ENCODE data around the gene OR2F2. TPM values are rescaled to one million over a fixed set of nuclear protein-coding genes. Genes with fewer than 3 reads are reported as not detected.

Gene OR2F2
- total RNA-seq, 4 donors from 2014 or later = not detected

DNA sequence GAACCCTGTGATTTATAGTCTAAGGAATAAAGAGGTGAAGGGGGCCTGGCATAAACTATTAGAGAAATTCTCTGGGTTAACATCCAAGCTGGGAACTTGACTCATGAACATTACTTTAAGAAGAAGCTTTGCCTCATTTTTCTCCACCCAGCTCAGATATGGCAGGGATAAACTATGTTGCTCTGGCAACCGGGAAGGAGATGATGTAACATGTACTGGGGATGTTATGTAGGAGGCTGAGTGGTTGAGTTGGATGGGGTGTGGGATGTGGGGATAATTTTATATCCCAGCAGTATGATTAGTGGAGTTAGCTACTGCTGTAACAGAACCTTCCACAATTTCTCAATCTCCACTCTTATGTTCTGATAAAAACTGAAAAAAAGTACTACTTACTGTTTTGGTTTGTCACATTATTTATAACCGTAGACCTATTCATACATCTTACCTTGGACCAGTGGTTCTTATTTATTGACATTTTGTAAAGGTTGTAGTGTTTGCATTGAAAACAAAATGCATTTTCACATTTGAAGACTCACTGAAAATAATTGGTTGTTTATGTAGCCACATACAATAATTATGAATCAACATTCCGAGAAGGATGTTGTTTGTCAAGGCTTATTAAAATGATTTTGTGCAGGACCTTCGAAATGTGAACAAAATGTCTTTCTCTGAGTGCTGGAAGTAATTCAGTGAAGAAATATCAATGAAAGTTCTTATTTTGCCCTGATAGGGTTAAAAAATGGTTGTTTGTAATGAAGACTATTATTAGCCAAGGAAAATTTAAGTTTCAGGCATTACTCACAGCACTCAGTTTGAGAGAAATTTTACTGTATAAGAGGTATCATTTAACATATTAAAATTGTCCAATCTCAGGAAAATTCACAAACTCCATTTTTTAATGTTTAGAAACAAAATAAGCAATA is 1.3 kb downstream of the OR2F2 start:
- Histone ChIP-seq H3K27ac (no peak overlapping the region), H3K4me3 (no peak overlapping the region), H3K9me3 (peaks cover 0 to 18% (median 0%) of the 10 kb centered on the region in 4 donors), H3K27me3 (no peaks in the 10 kb centered on the region), H3K4me1 (no peaks in the 10 kb centered on the region), H3K36me3 (no peaks in the 10 kb centered on the region)
- WGBS, 2 donors = 73 to 76% methylated on average over 4 of the region's 4 CpGs
- no peak for DNase-seq (ENCODE audit: low spot score in 2 of 2)
- TF ChIP-seq, protein P1, sequence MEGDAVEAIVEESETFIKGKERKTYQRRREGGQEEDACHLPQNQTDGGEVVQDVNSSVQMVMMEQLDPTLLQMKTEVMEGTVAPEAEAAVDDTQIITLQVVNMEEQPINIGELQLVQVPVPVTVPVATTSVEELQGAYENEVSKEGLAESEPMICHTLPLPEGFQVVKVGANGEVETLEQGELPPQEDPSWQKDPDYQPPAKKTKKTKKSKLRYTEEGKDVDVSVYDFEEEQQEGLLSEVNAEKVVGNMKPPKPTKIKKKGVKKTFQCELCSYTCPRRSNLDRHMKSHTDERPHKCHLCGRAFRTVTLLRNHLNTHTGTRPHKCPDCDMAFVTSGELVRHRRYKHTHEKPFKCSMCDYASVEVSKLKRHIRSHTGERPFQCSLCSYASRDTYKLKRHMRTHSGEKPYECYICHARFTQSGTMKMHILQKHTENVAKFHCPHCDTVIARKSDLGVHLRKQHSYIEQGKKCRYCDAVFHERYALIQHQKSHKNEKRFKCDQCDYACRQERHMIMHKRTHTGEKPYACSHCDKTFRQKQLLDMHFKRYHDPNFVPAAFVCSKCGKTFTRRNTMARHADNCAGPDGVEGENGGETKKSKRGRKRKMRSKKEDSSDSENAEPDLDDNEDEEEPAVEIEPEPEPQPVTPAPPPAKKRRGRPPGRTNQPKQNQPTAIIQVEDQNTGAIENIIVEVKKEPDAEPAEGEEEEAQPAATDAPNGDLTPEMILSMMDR (IDR thresholded peaks at IDR 0.05) = no peak
- TF ChIP-seq EP300 (IDR thresholded peaks at IDR 0.05) (no peak), POLR2A (IDR thresholded peaks at IDR 0.05) (no peak)

DNA sequence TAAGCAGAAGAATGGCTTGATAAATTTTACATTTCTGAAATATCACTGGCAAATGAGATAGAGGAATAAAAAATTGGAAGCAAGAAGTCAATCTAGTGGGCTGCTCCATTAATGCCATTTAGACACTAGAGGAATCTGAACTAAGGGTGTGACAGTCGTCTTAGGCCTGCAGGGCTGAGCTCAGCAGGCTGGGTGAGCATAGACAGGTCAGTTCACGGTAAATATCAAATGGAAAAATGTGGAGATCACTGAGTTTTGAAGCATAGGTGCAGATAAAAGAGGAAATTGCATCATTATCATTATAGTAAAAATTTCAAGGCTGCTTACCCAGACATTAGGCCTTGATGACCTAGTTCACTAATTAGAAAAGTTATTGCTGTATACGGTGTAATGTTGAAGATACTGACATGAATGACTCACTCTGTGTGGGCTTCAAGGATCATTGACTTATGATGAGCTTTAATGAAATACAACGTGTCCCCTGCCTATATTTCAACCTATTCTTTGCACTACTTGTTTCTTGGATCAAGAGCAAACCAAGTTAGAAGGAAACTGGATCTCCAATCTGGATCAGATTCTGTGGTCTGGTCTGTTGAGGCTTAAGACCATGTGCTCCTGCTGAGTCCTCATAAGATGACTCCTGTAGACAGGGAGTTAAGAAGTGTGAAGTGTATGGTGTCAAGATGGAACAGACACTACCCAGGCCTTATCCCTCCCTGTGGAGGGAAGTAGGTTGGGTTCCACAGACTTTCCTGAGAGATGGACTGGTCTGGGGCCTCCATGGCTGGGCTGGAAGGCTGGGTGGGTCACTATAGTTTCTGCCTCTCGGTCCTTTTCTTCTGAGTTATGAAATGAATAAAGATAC is 3.6 kb downstream of the OR2F2 start:
- WGBS, 2 donors = 77 to 82% methylated on average over 5 of the region's 5 CpGs
- H3K4me1 ChIP-seq = no peaks in the 10 kb centered on the region
- TF ChIP-seq POLR2A (IDR thresholded peaks at IDR 0.05) (no peak), EP300 (IDR thresholded peaks at IDR 0.05) (no peak)
- TF ChIP-seq, protein P1 (IDR thresholded peaks at IDR 0.05) = no peak
- no peak for DNase-seq (ENCODE audit: low spot score in 2 of 2)
- H3K27me3 ChIP-seq = no peaks in the 10 kb centered on the region
- peaks cover 0 to 7% (median 0%) of the 10 kb centered on the region in 4 donors for H3K9me3 ChIP-seq
- H3K4me3 ChIP-seq = no peak overlapping the region
- no peak overlapping the region for H3K27ac ChIP-seq
- H3K36me3 ChIP-seq = no peaks in the 10 kb centered on the region

DNA sequence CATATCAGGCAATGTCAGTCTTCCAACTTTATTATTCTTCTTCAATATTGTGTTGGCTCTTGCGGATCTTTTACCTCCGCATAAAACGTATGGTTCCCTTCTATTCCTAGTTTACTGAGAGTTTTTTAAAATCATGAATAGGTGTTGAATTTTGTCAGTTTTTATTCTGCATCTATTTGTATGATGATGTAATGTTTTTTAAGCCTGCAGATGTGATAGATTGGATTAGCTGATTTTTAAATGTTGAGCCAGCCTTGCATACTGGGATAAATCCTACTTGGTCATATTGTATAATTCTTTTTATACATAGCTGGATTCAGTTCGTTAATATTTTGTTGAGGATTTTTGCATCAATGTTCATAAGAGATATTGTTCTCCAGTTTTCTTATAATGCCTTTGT is 10.4 kb downstream of the OR2F2 start:
- Histone ChIP-seq H3K4me3 (no peak overlapping the region), H3K4me1 (no peaks in the 10 kb centered on the region), H3K27ac (no peak overlapping the region), H3K36me3 (no peaks in the 10 kb centered on the region), H3K9me3 (no peaks in the 10 kb centered on the region), H3K27me3 (no peaks in the 10 kb centered on the region)
- 91 to 94% methylated on average over 4 of the region's 4 CpGs for WGBS, 2 donors
- no peak for DNase-seq (ENCODE audit: low spot score in 2 of 2)
- TF ChIP-seq, protein P1 (IDR thresholded peaks at IDR 0.05) = no peak
- TF ChIP-seq EP300 (IDR thresholded peaks at IDR 0.05) (no peak), POLR2A (IDR thresholded peaks at IDR 0.05) (no peak)

DNA sequence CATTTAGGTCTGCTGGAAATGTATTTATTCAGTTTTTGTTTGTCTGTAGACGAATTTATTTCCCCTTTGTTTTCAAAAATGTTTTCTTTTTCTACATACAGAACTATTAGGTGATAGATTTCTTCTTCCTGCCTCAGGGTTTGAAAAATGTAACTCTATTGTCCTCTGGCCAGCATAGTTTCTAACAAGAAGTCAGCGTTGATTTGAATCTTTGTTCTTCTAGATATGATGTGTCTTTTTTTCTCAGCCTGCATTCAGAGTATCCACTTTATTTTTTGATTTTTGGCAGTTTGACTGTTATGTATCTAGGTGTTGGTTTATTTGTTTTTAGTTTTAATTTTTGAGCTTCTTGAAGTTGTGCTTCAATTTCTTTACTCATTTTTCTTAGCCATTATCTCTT is 12.1 kb downstream of the OR2F2 start:
- WGBS, 2 donors = 76 to 80% methylated on average over 2 of the region's 2 CpGs
- Histone ChIP-seq H3K36me3 (no peaks in the 10 kb centered on the region), H3K4me1 (no peaks in the 10 kb centered on the region), H3K27me3 (no peaks in the 10 kb centered on the region), H3K27ac (no peak overlapping the region), H3K4me3 (no peak overlapping the region), H3K9me3 (no peaks in the 10 kb centered on the region)
- TF ChIP-seq, protein P1 (IDR thresholded peaks at IDR 0.05) = no peak
- no peak for TF ChIP-seq POLR2A (IDR thresholded peaks at IDR 0.05)
- TF ChIP-seq EP300 (IDR thresholded peaks at IDR 0.05) = no peak
- DNase-seq (ENCODE audit: low spot score in 2 of 2) = no peak

All from tibial nerve (tissue), 4 donors.